ENCODE measurements around the gene TGM4.

DNA sequence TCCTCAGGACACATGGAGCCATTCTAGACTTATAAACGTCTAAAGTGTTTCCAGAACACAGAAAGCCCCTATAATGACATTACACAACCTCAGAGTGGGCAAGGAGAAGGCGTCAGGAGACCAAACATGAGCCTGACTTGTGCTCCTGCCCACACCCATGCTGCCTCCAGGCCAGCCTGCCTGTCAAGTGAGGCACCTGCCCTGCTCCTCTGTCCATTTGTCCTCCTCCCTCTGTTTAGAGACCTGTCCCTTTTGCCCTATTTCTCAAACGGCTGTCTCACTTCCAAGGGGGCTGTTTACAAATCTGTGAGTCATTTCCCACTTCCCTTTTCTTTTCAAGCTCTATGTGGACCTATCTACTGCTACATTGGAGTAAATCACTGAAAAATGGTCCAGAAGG is 80.6 kb downstream of the TGM4 start:
- TF ChIP-seq CTCF (IDR thresholded peaks at IDR 0.05) = no peak
- no peak for TF ChIP-seq POLR2AphosphoS5 (IDR thresholded peaks at IDR 0.05)

Data from breast epithelium (tissue), 3 donors.